H9 (cell line): ENCODE measurements around the gene ROBO1. TPM values are rescaled to one million over a fixed set of nuclear protein-coding genes. Genes with fewer than 3 reads are reported as not detected.

ENCODE experiments used
- DNase-seq: peaks from one replicate; pipeline ENCODE4 v3.0.0-alpha.2; 2017
- H2AFZ ChIP-seq: one replicate; pipeline ENCODE4 v1.6.1; 2013; ENCODE audit warnings: mild to moderate bottlenecking, low read length, control low read depth, moderate library complexity
- H2AK5ac ChIP-seq: 2 replicates; pipeline ENCODE4 v1.6.1; 2013; ENCODE audit warnings: low read length, control low read depth, mixed read lengths; ENCODE audit not compliant: insufficient read length
- H2BK120ac ChIP-seq: one replicate; pipeline ENCODE4 v1.6.1; 2013; ENCODE audit warnings: low read depth, mild to moderate bottlenecking, low read length, control low read depth, inconsistent platforms; ENCODE audit not compliant: poor library complexity, severe bottlenecking
- H2BK12ac ChIP-seq: 2 replicates; pipeline ENCODE4 v1.6.1; 2013; ENCODE audit warnings: low read length, control low read depth, mixed read lengths, low read depth; ENCODE audit not compliant: insufficient read length
- H2BK15ac ChIP-seq: 2 replicates; pipeline ENCODE4 v1.6.1; 2013; ENCODE audit warnings: low read depth, low read length, control low read depth
- H2BK20ac ChIP-seq: one replicate; pipeline ENCODE4 v1.6.1; 2013; ENCODE audit warnings: low read depth, mild to moderate bottlenecking, low read length, control low read depth, inconsistent platforms; ENCODE audit not compliant: poor library complexity, severe bottlenecking
- H2BK5ac ChIP-seq: 2 replicates; pipeline ENCODE4 v1.6.1; 2013; ENCODE audit warnings: low read length, control low read depth, mixed read lengths; ENCODE audit not compliant: insufficient read length
- H3K14ac ChIP-seq: 2 replicates; pipeline ENCODE4 v1.6.1; 2013; ENCODE audit warnings: low read length, control low read depth; ENCODE audit not compliant: insufficient read depth
- H3K18ac ChIP-seq: 2 replicates; pipeline ENCODE4 v1.6.1; 2013; ENCODE audit warnings: low read depth, mild to moderate bottlenecking, mixed read lengths, low read length, control low read depth; ENCODE audit not compliant: insufficient read length
- H3K23ac ChIP-seq: 2 replicates; pipeline ENCODE4 v1.6.1; 2013; ENCODE audit warnings: low read length, control low read depth, mixed read lengths, low read depth; ENCODE audit not compliant: insufficient read length
- H3K23me2 ChIP-seq: 2 replicates; pipeline ENCODE4 v1.6.1; 2013; ENCODE audit warnings: low read depth, mild to moderate bottlenecking, mixed read lengths, low read length, control low read depth; ENCODE audit not compliant: insufficient read length, poor library complexity, severe bottlenecking
- H3K27ac ChIP-seq: 2 replicates; pipeline ENCODE4 v1.5.1; 2013; ENCODE audit warnings: low read length, control low read depth, mixed read lengths, low read depth; ENCODE audit not compliant: insufficient read length
- H3K27me3 ChIP-seq: 2 replicates; pipeline ENCODE4 v1.6.1; 2013; ENCODE audit warnings: low read length, control low read depth, inconsistent platforms; ENCODE audit not compliant: insufficient read depth
- H3K4ac ChIP-seq: 2 replicates; pipeline ENCODE4 v1.6.1; 2013; ENCODE audit warnings: low read depth, mild to moderate bottlenecking, control low read depth, inconsistent platforms, low read length, moderate library complexity
- H3K4me1 ChIP-seq: 2 replicates; pipeline ENCODE4 v1.6.1; 2013; ENCODE audit warnings: low read length, control low read depth, inconsistent platforms; ENCODE audit not compliant: insufficient read depth
- H3K4me2 ChIP-seq: 2 replicates; pipeline ENCODE4 v1.6.1; 2013; ENCODE audit warnings: low read length, control low read depth, mixed read lengths; ENCODE audit not compliant: insufficient read length, insufficient read depth
- H3K56ac ChIP-seq: 2 replicates; pipeline ENCODE4 v1.6.1; 2013; ENCODE audit warnings: low read depth, mild to moderate bottlenecking, mixed read lengths, low read length, control low read depth; ENCODE audit not compliant: insufficient read length
- H3K79me1 ChIP-seq: 2 replicates; pipeline ENCODE4 v1.6.1; 2013; ENCODE audit warnings: low read depth, mild to moderate bottlenecking, moderate library complexity, low read length, control low read depth, inconsistent platforms; ENCODE audit not compliant: insufficient read depth, poor library complexity, severe bottlenecking
- H3K79me2 ChIP-seq: 2 replicates; pipeline ENCODE4 v1.6.1; 2013; ENCODE audit warnings: low read length, control low read depth, inconsistent platforms; ENCODE audit not compliant: insufficient read depth
- H3K9ac ChIP-seq: 2 replicates; pipeline ENCODE4 v1.6.1; 2013; ENCODE audit warnings: low read length, control low read depth, mixed read lengths; ENCODE audit not compliant: insufficient read length; ENCODE audit errors: extremely low read depth
- H3K9me3 ChIP-seq: one replicate; pipeline ENCODE4 v1.6.1; 2013; ENCODE audit warnings: low read depth, low read length, inconsistent platforms; ENCODE audit not compliant: control insufficient read depth
- H3T11ph ChIP-seq: one replicate; pipeline ENCODE4 v1.6.1; 2013; ENCODE audit warnings: mild to moderate bottlenecking, low read length, control low read depth, inconsistent platforms
- H4K20me1 ChIP-seq: one replicate; pipeline ENCODE4 v1.6.1; 2013; ENCODE audit not compliant: control insufficient read depth, insufficient read length, insufficient read depth
- H4K5ac ChIP-seq: 2 replicates; pipeline ENCODE4 v1.6.1; 2013; ENCODE audit warnings: low read depth, mild to moderate bottlenecking, mixed read lengths, low read length, control low read depth; ENCODE audit not compliant: insufficient read length
- H4K8ac ChIP-seq: replicated peaks from 2 replicates; pipeline ENCODE4 v1.6.1; 2013; ENCODE audit warnings: low read length, control low read depth, mixed read lengths, low read depth; ENCODE audit not compliant: insufficient read length
- H4K91ac ChIP-seq: 2 replicates; pipeline ENCODE4 v1.6.1; 2013; ENCODE audit warnings: low read depth, mild to moderate bottlenecking, moderate library complexity, mixed read lengths, low read length, control low read depth; ENCODE audit not compliant: insufficient read length
- H3K27ac Mint-ChIP-seq, 3 experiments: 2 replicates in 2 of 3; 3 replicates in 1 of 3; pipeline ENCODE4 v1.8.0; 2020 to 2021; ENCODE audit warnings: mixed read lengths in 3 of 3, mild to moderate bottlenecking in 1 of 3, moderate library complexity in 1 of 3
- H3K27me3 Mint-ChIP-seq: 2 replicates; pipeline ENCODE4 v1.8.0; 2021; ENCODE audit warnings: low read depth, mild to moderate bottlenecking, moderate library complexity, mixed read lengths
- H3K36me3 Mint-ChIP-seq, 3 experiments: 2 replicates in 2 of 3; 3 replicates in 1 of 3; pipeline ENCODE4 v1.8.0; 2020 to 2021; ENCODE audit warnings: low read depth in 3 of 3, mixed read lengths in 3 of 3; ENCODE audit not compliant: insufficient read depth in 1 of 3
- H3K4me1 Mint-ChIP-seq, 2 experiments: 2 replicates each; pipeline ENCODE4 v1.8.0; 2020; ENCODE audit warnings: mixed read lengths in 2 of 2
- H3K4me3 Mint-ChIP-seq, 2 experiments: 2 replicates in 1 of 2; 3 replicates in 1 of 2; pipeline ENCODE4 v1.8.0; 2020 to 2021; ENCODE audit warnings: mild to moderate bottlenecking in 2 of 2, mixed read lengths in 2 of 2, moderate library complexity in 1 of 2
- H3K9me3 Mint-ChIP-seq, 2 experiments: 2 replicates in 1 of 2; 3 replicates in 1 of 2; pipeline ENCODE4 v1.8.0; 2020; ENCODE audit warnings: mild to moderate bottlenecking in 2 of 2, mixed read lengths in 2 of 2, moderate library complexity in 1 of 2
- CTCF ChIP-seq: fragments of 200-600 bp; sonication (generic); conservative IDR thresholded peaks from 3 replicates; pipeline ENCODE4 v1.8.0; 2021; ENCODE audit warnings: antibody characterized with exemption, mild to moderate bottlenecking
- WGBS: extraction: QIAGEN DNeasy Blood & Tissue Kit; methylation state at CpG from one replicate; pipeline ENCODE4 v1.1.7; 2013; ENCODE audit warnings: missing lambda C conversion rate, low lambda C conversion rate, mixed read lengths; ENCODE audit not compliant: insufficient read length; ENCODE audit errors: extremely low coverage; 5-methylcytosine and 5-hydroxymethylcytosine counted together
- total RNA-seq: library from RNA; stranded (reverse); gene quantifications from 2 replicates; pipeline ENCODE4 v1.2.1, GENCODE V29; 2021

ROBO1 gene
- total RNA-seq, 1 experiment from 2014 or later, result 62.7 TPM

- no CpG with 5 or more reads among the region's 1 CpG for WGBS
- no peak overlapping the region for H2AFZ ChIP-seq
- no peak overlapping the region for H2BK5ac ChIP-seq
- no peak overlapping the region for H3K4me2 ChIP-seq
- H2BK20ac ChIP-seq, result no peak overlapping the region
- no peak overlapping the region for H4K8ac ChIP-seq
- no peak overlapping the region for H3K27ac ChIP-seq
- no peak overlapping the region for H2BK15ac ChIP-seq
- TF ChIP-seq CTCF, result no peak
- no peaks in the 10 kb centered on the region for H3K9me3 Mint-ChIP-seq
- H3K36me3 Mint-ChIP-seq, result no peaks in the 10 kb centered on the region
- no peak overlapping the region for H4K91ac ChIP-seq
- no peak overlapping the region for H3T11ph ChIP-seq
- H3K27me3 Mint-ChIP-seq, result no peaks in the 10 kb centered on the region
- H3K4me1 ChIP-seq, result peaks cover 2% of the 10 kb centered on the region; the same call in 1 of the 2 replicates
- no peak overlapping the region for H3K14ac ChIP-seq
- no peaks in the 10 kb centered on the region for H3K9me3 ChIP-seq
- no peak overlapping the region for H3K4ac ChIP-seq
- no peak overlapping the region for H3K56ac ChIP-seq
- H3K79me2 ChIP-seq, result no peaks in the 10 kb centered on the region; the same call in 1 of the 2 replicates
- H4K5ac ChIP-seq, result no peak overlapping the region
- no peak overlapping the region for H2BK120ac ChIP-seq
- H3K79me1 ChIP-seq, result no peaks in the 10 kb centered on the region
- no peaks in the 10 kb centered on the region for H3K23me2 ChIP-seq
- no peak overlapping the region for H3K23ac ChIP-seq
- H4K20me1 ChIP-seq, result no peaks in the 10 kb centered on the region
- DNase-seq, result no peak
- H3K18ac ChIP-seq, result no peak overlapping the region
- H2AK5ac ChIP-seq, result no peak overlapping the region
- H3K27ac Mint-ChIP-seq, result peak overlapping the region in 2 of 3 experiments; percentile 13 to 95; a peak in 4 of 7 replicates
- no peak overlapping the region for H3K9ac ChIP-seq
- H3K27me3 ChIP-seq, result no peaks in the 10 kb centered on the region
- peaks cover 27 to 34% of the 10 kb centered on the region in 2 experiments for H3K4me1 Mint-ChIP-seq
- no peak overlapping the region for H3K4me3 Mint-ChIP-seq
- no peak overlapping the region for H2BK12ac ChIP-seq
Measured at GRCh38 chr3:78802562-78802930, 965.3 kb downstream of the ROBO1 start.
